A673 (cell line): Measurements from ENCODE around the gene SHROOM2.

Experiments used
- EZH2 ChIP-seq: fragments of 200-600 bp; sonication (generic); IDR thresholded peaks from 2 replicates; pipeline ENCODE4 v1.6.1; 2017; ENCODE audit warnings: borderline replicate concordance, low read depth, mild to moderate bottlenecking, mixed read lengths, antibody characterized with exemption, low read length; ENCODE audit not compliant: poor library complexity, severe bottlenecking
- TF ChIP-seq, protein P1 (sequence below): fragments of 300-800, 200-600 bp; sonication (generic); conservative IDR thresholded peaks from 2 replicates; pipeline ENCODE4 v1.5.1; 2017; ENCODE audit warnings: low read depth, mild to moderate bottlenecking, antibody characterized with exemption, low read length, moderate library complexity, mixed read lengths

DNA sequence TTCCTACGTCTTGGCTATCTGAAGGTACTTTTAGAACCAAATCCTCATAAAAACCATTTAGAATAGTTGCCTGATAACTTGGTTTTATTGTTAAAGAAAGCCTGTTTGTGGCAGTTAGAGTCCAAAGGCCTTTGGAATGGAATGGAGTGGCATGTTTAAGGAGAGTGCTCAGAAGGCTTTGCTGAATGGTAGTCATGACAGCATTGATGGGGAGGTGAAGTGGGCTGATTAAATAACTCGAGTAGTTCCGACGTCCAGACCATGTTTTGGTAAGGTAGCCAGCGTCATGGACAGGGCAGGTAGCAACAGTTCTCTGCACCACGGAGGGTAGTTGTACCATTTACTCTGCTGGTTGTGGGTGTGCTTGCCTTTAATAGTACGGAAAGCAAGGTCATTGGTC, 94.6 kb downstream of the SHROOM2 start:
- TF ChIP-seq, protein P1, sequence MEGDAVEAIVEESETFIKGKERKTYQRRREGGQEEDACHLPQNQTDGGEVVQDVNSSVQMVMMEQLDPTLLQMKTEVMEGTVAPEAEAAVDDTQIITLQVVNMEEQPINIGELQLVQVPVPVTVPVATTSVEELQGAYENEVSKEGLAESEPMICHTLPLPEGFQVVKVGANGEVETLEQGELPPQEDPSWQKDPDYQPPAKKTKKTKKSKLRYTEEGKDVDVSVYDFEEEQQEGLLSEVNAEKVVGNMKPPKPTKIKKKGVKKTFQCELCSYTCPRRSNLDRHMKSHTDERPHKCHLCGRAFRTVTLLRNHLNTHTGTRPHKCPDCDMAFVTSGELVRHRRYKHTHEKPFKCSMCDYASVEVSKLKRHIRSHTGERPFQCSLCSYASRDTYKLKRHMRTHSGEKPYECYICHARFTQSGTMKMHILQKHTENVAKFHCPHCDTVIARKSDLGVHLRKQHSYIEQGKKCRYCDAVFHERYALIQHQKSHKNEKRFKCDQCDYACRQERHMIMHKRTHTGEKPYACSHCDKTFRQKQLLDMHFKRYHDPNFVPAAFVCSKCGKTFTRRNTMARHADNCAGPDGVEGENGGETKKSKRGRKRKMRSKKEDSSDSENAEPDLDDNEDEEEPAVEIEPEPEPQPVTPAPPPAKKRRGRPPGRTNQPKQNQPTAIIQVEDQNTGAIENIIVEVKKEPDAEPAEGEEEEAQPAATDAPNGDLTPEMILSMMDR = no peak
- no peak for TF ChIP-seq EZH2
